OCI-LY3 (cell line): Measurements from ENCODE around the gene HSPA9.

Experiments used
- CTCF ChIP-seq: fragments of 200-600, 300-600 bp; sonication (generic); IDR thresholded peaks from 2 replicates; pipeline ENCODE4 v1.5.1; 2014; ENCODE audit warnings: antibody characterized with exemption, low read length, low read depth
- EZH2phosphoT487 ChIP-seq: fragments of 200-600 bp; shearing (Covaris generic); IDR thresholded peaks from 2 replicates; pipeline ENCODE4 v1.6.1; 2018; ENCODE audit warnings: antibody characterized with exemption, mixed run types, low read depth

GRCh38 chr5:138622051-138622450, 46.9 kb upstream of the HSPA9 start:
- no peak for TF ChIP-seq CTCF
- no peak for TF ChIP-seq EZH2phosphoT487
